HG03520 (cell line): ENCODE measurements around the gene NUBP2.

Experiments used
- ATAC-seq: cut with Tn5 transposase; IDR thresholded peaks from one replicate; pipeline ENCODE4 v1.9.1; 2021; ENCODE audit warnings: mild to moderate bottlenecking, moderate library complexity; ENCODE audit not compliant: unreplicated experiment

The NUBP2 gene

DNA sequence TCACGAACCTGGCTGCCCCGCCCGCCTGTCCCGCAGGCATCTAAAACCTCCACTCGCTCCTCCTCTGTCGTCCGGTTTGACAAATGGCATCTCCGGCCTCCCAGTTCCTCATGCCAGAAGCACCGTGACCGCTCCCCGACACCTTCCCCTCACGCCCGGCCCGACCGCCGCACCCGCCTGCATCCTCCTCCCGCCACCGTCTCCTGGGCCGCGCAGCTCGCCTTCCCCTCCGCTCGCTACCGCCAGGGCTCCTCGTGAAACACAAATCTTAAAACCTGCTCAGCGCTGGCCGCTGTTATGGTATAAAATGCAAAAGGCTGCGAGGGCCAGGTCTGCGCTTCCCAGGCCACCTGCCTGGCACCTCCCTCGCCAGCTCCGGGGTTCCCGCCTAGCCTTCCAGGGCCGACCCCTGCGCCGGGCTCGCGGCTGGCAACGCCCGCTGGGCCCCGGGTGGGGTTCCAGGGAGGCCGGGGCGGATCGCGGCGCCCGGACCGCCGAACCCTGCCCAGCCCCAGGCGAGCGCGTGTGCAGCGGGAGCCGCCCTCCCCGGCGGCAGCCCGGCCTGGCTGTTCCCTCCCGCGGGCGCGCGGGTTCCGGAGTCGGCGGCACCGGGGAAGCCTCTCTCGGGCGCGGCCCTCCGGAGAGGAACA is 877 bp upstream of the NUBP2 start:
- peak; percentile 3 for ATAC-seq

DNA sequence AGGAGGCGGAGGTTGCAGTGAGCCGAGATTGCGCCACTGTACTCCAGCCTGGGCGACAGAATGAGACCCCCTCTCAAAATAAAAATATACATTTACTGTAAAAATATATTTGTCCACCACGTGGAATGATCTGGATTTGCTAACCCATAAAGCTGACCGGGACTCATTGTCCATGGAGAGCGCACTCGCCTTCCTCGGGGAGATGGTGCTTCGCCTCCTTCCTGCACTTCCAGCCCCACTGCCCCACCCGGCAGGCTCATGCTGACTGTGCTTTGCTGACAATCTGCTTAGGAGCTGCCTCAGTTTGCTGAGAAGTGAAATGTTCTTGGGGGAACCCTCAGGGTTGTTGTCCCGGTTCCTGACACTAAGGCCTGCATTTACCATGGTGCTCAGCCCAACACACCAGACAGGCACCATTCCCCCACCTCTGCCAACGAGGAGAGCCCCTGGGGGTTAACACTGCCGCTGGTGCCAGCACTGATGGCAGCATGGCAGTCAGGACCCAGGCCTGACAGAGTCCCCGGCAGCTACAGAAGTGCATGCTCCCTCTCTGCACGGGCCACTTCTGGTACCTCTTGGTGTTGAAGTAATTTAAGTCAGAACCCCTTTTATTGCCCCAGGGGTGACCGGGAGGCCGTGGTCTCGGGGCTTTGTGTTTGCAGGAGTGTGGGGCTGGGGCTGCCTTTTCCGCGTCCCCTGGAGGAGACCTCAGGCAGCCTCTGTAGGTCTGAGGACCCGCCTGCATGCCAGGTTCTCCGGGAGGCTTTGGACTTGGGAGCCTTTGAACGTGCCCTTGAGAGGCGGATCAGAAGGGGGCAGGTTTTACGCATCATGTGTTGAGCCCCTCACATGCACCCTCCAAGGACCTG is 2.5 kb downstream of the NUBP2 start:
- ATAC-seq: no peak

DNA sequence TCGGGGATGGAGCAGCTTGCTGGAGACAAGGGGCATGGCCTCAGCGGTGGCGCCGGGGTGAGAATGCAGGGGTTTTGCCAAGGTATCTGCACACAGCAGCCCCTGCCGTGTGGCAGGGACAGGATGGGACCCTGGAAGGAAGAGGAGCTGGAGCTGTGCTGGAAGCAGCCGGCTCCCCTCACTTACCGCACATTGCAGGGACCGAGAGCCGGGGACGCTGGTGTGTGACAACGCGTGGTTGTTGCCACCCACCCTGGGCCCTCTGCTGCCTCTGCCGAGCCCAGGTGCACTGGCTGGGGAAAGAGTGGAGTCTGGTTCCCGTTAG is 3.0 kb downstream of the NUBP2 start:
- ATAC-seq: no peak

DNA sequence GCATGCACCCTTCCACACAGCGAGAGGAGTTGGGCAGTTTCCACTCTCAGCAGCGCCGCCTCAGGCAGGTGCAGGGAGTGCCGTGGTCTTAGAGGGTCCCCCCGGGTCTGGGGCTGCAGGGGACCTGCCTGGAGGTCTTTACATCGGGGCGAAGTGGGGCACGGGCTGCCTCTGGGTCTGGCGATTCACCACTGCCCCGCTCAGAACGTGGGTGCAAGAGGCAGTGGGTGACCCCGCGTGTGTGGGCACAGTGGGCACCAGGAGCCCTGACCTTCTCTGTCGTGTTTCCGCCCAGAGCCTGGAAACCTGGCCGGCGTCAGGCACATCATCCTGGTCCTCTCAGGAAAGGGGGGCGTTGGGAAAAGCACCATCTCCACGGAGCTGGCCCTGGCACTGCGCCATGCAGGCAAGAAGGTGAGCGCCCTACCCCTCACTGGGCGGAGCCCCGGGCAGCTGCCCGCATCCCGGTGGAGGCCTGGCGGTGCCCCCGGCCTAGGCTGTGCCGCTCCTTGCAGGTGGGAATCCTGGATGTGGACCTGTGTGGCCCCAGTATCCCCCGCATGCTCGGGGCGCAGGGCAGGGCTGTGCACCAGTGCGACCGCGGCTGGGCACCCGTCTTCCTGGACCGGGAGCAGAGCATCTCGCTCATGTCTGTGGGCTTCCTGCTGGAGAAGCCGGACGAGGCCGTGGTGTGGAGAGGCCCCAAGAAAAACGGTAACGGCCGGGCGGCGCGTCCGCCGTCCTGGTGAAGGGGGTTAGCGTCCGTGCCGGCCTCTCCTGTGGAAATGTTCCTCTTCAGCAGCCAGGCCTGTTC is 3.7 kb downstream of the NUBP2 start:
- no peak for ATAC-seq

DNA sequence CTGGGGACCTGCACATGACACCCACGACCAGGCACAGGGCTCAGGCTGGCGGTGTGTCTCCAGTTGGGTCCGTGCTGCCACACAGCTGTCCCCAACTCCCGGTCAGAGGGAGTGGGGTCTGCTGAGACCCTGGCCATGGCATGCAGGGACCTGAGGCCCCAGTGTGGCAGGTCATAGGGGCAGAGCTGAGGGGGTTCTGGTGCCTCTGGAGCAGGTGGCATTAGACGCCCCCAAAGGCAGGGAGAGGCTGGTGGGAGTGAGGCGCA is 4.2 kb downstream of the NUBP2 start:
- ATAC-seq: no peak

DNA sequence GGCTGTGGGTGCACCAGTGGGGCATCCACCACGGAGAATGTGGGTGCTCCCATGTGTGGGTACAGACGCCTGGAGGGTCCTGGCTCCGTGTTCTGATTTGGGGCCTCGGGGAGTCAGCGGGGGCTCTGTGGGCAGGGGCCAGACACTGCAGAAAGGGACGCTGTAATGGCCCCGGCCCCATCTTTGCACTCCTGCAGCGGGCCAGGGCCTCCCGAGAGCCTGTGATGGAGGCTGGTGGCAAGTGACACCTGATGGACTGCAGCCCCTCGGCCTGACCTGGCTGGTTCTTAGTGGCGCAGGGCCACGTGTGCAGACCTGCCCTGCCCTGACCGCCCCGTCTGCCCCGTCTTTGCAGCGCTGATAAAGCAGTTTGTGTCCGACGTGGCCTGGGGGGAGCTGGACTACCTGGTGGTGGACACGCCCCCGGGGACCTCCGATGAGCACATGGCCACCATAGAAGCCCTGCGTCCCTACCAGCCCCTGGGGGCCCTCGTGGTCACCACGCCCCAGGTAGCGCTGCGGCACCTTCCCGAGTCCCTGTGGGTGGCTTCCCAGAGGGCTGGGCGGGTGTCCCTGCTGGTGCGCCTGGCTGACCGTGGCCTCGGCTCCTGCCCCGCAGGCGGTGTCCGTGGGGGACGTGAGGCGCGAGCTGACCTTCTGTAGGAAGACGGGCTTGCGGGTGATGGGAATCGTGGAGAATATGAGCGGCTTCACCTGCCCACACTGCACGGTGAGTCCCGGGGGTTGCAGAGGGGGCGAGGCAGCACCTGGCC is 4.7 kb downstream of the NUBP2 start:
- no peak for ATAC-seq

DNA sequence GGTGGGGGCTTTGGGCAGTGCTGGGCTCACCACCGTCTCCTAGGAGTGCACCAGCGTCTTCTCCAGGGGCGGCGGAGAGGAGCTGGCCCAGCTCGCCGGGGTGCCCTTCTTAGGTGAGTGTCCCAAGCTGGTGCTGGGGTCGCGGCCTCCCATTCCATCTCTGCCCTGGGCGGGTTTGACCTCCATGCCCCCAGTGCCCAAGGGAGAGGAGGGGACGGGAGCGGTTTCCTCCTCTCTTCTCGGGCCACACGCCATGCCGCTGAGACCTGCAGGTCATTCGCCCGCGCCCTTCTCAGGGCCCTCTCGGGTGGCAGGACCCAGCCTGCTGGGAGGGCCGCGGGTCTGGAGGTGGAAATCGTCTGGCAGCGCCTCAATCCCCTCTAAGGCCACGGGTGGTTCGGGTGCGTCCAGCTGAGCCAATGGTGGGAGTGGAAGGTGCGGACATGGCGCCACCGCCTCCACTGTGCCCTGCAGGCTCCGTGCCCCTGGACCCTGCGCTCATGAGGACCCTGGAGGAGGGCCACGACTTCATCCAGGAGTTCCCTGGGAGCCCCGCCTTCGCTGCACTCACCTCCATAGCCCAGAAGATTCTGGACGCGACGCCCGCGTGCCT is 5.4 kb downstream of the NUBP2 start:
- no peak for ATAC-seq

DNA sequence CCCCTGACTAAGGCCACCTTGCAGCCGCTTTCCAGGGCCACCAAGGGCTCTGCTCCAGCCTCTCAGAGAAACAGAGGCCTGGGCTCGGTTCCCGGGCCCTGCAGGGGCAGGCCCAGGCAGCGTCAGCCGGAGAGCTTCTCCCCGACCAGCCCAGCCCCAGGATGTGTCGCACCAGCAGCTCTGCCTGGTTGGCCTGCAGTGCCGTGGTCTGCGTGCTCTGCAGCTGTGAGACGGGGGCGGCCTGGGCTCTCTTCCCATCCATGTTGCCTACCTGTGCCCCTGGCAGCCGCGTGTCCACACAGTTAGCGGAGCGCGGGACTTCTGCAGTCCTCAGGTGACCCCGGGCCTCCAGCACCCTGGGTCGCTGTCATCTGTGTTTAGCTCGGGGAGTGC is 5.9 kb downstream of the NUBP2 start:
- ATAC-seq: no peak

DNA sequence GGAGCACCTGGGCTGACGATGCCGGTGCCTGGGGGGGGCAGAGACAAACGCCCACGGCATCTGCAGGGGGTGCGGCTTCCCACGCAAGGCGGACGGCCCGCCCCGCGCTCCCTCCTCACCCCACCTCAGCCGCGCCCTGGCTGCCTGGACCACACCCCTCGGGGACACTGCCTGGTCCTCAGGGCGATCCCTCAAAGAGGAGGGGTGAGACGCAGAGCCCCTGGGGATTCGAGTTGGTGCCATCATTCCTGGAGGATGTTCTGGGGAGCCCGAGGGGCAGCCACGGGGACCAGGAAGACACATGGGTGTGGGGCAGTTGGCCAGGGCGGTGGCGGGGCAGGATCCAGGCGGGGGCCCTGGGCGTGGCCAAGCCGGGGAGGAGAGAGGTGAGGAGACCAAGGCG is 6.9 kb downstream of the NUBP2 start:
- ATAC-seq: no peak

DNA sequence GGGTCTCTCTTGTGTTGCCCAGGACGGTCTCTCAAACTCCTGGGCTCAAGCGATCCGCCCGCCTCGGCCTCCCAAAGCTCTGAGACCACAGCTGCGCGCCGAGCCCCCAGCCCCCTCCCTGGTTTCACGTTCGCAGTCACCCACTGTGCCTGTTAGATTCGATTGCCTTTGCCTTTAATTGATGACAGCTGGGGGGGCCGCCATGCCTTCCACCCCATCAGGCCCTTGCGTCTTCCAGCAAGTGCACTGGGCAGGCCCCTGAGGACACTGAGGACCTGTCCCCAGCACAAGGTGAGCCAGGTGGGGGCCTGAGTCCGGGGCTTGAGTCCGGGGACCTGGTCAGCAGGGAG is 7.5 kb downstream of the NUBP2 start:
- ATAC-seq: no peak

DNA sequence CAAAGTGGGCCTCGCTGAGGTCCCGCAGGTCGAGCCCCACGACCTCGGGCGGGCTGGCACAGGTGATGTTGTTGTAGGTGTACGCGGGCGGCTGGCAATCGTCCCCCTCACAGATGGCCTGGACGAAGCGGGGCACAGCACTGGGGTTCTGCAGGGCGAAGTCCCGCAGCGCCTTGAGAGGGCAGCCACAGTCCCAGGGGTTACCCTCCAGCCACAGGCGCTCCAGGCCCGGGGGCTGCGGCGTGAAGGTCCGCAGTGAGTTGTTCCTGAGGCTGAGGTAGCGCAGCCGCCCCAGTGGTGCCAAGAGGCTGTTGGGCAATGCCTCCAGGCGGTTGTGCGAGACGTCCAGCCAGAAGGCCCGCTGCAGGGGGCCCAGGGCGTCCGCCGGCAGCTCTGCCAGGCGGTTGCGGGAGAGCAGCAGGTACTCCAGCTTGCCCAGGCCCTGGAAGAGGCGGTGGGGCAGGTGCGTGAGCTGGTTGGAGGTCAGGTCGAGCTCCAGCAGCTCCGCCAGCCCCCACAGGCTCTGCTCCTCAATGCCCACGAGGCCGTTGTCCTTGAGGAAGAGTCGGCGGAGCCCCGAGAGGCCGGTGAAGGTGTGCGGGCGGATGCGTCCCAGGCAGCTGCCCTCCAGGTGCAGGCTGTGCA is 8.0 kb downstream of the NUBP2 start:
- ATAC-seq: no peak

DNA sequence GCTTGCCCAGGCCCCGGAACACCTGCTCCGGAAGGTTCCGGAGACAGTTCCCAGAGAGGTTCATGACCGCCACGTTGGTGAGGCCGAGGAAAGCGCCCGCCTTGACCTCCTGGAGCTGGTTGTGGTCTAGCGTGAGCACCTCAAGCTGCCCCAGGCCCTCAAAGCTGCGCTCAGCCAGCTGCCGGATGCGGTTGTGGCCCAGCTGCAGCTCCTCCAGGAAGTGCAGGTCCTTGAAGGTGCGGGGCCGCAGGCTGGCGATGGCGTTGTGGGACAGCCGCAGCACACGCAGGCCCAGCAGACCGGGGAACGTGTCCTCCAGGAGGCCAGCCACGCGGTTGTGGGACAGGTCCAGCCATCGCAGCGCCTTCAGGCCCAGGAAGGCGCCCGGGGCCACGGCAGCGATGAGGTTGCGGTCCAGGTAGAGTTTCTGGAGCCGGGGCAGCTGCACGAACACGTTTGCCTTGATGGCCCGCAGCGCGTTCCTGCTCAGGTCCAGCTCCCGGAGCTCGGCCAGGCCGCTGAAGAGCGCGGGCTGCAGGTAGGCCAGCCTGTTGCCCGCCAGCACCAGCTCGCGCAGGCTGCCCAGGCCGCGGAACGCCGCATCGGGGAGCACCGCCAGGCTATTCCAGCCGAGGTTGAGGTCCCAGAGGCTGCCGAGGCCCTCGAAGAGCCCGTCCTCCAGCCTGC is 8.6 kb downstream of the NUBP2 start:
- ATAC-seq: no peak

DNA sequence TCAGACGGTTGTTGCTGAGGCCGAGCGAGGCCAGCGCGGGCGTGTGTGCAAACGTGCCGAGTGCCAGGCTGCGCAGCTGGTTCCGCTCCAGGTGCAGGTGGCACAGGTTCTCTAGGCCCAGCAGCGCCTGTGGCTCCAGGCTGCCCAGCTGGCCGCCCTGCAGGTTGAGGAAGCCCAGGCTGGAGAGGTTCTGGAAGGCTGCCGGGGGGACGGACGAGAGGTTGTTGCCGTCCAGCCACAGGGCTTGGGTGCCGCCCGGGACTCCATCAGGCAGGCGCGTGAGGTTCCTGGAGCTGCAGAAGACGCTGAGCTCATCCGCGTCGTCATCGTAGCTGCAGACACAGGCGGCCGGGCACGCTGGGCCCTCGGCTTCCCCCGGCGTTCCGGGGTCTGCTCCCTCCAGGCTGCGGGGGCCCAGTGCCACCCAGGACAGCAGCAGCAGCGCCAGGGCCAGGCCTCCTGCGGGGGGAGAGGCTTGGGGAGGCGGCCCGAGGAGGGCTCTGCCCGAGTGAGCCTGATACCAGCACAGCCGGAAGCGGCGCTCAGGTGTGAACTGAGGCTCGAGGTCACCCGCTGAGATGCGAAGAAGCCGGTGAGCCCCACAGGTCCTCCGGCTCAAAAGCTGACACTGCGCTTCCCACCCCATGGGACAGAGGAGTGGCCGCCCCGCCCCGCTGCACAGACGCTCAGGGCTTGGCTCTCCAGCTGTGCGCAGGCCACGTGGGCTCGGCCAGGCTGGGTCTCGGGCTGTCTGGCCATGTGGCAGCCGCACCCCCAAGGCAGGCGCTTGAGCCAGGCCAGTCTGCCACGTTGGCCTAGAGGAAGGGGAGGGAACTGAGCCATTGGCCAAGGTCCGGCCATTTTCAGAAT is 9.4 kb downstream of the NUBP2 start:
- no peak for ATAC-seq

DNA sequence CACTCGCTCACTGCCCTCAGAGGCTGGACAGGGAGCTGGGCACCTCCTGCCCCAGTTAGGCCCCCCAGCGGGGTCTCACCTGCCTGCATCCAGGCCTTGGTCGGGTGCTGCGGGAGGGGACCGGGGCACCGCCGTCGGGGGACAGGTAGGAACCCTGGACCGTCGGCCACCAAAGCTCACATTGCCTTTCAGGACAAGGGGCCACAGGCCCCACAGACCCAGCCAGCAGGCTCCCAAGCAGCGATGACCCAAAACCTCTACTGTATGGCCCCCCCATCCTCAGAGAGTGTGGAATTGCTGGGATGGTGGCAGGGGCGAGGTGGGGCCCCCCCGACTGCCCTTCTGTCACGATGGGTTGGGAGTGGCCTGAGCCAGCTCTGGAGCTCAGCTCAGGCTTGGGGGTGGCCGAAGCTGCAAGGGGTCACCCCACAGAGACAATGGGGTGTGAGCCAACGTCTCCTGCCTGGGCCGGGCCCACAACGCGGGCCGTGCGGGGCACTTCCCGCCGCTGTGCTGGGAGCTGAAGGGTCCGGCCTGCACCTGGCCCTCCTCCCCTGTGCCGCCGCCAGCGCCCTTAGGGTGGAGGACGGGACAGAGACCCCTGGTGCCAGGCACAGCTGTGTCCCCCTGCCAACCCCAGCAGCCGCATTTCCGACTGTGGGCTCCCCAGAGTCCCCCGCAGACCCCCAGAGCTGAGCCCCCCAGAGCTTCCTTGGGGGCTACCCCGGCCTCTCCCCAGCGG is 10.2 kb downstream of the NUBP2 start:
- ATAC-seq: no peak

DNA sequence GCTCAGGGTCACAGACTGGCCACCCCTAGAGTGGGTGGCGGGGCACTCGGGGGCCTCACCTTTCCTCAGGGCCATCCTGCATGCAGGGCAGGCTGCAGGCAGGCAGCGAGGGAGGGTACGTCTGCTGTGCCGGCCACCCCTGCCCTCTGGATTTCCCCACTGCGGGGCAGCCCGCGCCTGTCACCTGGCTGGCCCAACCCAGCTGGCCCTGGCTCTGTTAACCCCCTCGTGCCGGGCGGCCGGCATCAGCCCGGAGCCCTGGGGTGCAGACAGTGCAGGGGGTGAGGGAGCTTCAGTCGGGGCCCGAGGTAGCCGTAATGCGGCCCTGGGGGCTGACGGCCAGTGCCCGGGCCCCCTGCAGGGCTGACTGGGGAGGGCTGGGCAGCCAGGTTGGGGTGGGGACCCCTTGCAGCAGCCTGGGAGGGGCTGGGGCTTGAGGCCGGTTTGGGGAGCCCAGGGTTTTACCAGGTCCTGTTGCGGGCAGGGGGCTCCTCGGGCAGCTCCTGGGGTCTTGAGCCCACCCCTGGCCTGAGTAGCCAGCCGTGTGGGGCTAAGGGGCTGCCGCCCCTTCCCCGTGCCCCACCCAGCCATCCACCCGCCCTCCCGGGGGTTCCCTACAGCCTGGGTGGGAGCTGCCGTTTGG is 10.9 kb downstream of the NUBP2 start, which contains the start of gene IGFALS:
Gene IGFALS (minus strand): TSS at position 128 of the 643 bp plus-strand sequence. CDS start 53 bp downstream, at position 75.
- no peak for ATAC-seq

DNA sequence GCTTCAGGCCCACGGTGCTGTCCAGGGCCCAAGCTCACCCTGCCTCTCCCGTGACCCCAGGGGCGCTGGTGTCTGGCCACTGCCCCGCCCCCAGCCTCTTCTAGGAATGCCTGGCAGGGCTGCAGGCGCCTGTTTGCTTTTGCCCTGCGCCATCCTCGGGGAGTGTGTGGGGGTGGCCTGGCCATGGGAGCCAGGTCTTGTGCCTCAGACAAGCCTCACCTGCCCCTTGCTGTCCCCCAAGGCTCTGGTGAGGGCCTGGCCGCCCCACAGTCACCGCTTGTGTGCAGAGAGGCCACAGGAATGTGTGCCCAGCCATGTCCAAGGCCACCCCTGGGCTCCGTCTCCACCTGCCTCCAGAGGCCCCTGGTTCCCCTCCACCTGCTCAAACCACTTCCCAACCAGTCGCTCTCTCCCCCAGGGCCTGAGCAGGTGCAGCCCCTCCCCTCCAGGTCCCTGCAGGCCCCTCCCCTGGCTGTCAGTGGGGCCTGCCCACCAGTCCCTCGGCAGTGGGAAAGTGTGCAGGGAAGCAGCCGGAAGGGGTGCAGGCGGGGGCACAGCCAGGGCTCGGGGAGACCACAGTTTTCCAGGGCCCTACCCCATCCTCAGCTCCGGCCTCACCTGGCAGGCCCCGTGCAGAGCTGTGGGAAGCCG is 11.6 kb downstream of the NUBP2 start:
- ATAC-seq: no peak
